H9 (cell line): Measurements from ENCODE around the gene CTU2. TPM values are rescaled to one million over a fixed set of nuclear protein-coding genes. Genes with fewer than 3 reads are reported as not detected.

Experiments used
- DNase-seq: peaks from one replicate; pipeline ENCODE4 v3.0.0-alpha.2; 2017
- H2AFZ ChIP-seq: one replicate; pipeline ENCODE4 v1.6.1; 2013; ENCODE audit warnings: mild to moderate bottlenecking, low read length, control low read depth, moderate library complexity
- H2AK5ac ChIP-seq: 2 replicates; pipeline ENCODE4 v1.6.1; 2013; ENCODE audit warnings: low read length, control low read depth, mixed read lengths; ENCODE audit not compliant: insufficient read length
- H2BK120ac ChIP-seq: one replicate; pipeline ENCODE4 v1.6.1; 2013; ENCODE audit warnings: low read depth, mild to moderate bottlenecking, low read length, control low read depth, inconsistent platforms; ENCODE audit not compliant: poor library complexity, severe bottlenecking
- H2BK12ac ChIP-seq: 2 replicates; pipeline ENCODE4 v1.6.1; 2013; ENCODE audit warnings: low read length, control low read depth, mixed read lengths, low read depth; ENCODE audit not compliant: insufficient read length
- H2BK15ac ChIP-seq: 2 replicates; pipeline ENCODE4 v1.6.1; 2013; ENCODE audit warnings: low read depth, low read length, control low read depth
- H2BK20ac ChIP-seq: one replicate; pipeline ENCODE4 v1.6.1; 2013; ENCODE audit warnings: low read depth, mild to moderate bottlenecking, low read length, control low read depth, inconsistent platforms; ENCODE audit not compliant: poor library complexity, severe bottlenecking
- H2BK5ac ChIP-seq: 2 replicates; pipeline ENCODE4 v1.6.1; 2013; ENCODE audit warnings: low read length, control low read depth, mixed read lengths; ENCODE audit not compliant: insufficient read length
- H3K14ac ChIP-seq: 2 replicates; pipeline ENCODE4 v1.6.1; 2013; ENCODE audit warnings: low read length, control low read depth; ENCODE audit not compliant: insufficient read depth
- H3K18ac ChIP-seq: 2 replicates; pipeline ENCODE4 v1.6.1; 2013; ENCODE audit warnings: low read depth, mild to moderate bottlenecking, mixed read lengths, low read length, control low read depth; ENCODE audit not compliant: insufficient read length
- H3K23ac ChIP-seq: 2 replicates; pipeline ENCODE4 v1.6.1; 2013; ENCODE audit warnings: low read length, control low read depth, mixed read lengths, low read depth; ENCODE audit not compliant: insufficient read length
- H3K23me2 ChIP-seq: 2 replicates; pipeline ENCODE4 v1.6.1; 2013; ENCODE audit warnings: low read depth, mild to moderate bottlenecking, mixed read lengths, low read length, control low read depth; ENCODE audit not compliant: insufficient read length, poor library complexity, severe bottlenecking
- H3K27ac ChIP-seq: 2 replicates; pipeline ENCODE4 v1.5.1; 2013; ENCODE audit warnings: low read length, control low read depth, mixed read lengths, low read depth; ENCODE audit not compliant: insufficient read length
- H3K27me3 ChIP-seq: 2 replicates; pipeline ENCODE4 v1.6.1; 2013; ENCODE audit warnings: low read length, control low read depth, inconsistent platforms; ENCODE audit not compliant: insufficient read depth
- H3K4ac ChIP-seq: 2 replicates; pipeline ENCODE4 v1.6.1; 2013; ENCODE audit warnings: low read depth, mild to moderate bottlenecking, control low read depth, inconsistent platforms, low read length, moderate library complexity
- H3K4me1 ChIP-seq: 2 replicates; pipeline ENCODE4 v1.6.1; 2013; ENCODE audit warnings: low read length, control low read depth, inconsistent platforms; ENCODE audit not compliant: insufficient read depth
- H3K4me2 ChIP-seq: 2 replicates; pipeline ENCODE4 v1.6.1; 2013; ENCODE audit warnings: low read length, control low read depth, mixed read lengths; ENCODE audit not compliant: insufficient read length, insufficient read depth
- H3K56ac ChIP-seq: 2 replicates; pipeline ENCODE4 v1.6.1; 2013; ENCODE audit warnings: low read depth, mild to moderate bottlenecking, mixed read lengths, low read length, control low read depth; ENCODE audit not compliant: insufficient read length
- H3K79me1 ChIP-seq: 2 replicates; pipeline ENCODE4 v1.6.1; 2013; ENCODE audit warnings: low read depth, mild to moderate bottlenecking, moderate library complexity, low read length, control low read depth, inconsistent platforms; ENCODE audit not compliant: insufficient read depth, poor library complexity, severe bottlenecking
- H3K79me2 ChIP-seq: 2 replicates; pipeline ENCODE4 v1.6.1; 2013; ENCODE audit warnings: low read length, control low read depth, inconsistent platforms; ENCODE audit not compliant: insufficient read depth
- H3K9ac ChIP-seq: 2 replicates; pipeline ENCODE4 v1.6.1; 2013; ENCODE audit warnings: low read length, control low read depth, mixed read lengths; ENCODE audit not compliant: insufficient read length; ENCODE audit errors: extremely low read depth
- H3K9me3 ChIP-seq: one replicate; pipeline ENCODE4 v1.6.1; 2013; ENCODE audit warnings: low read depth, low read length, inconsistent platforms; ENCODE audit not compliant: control insufficient read depth
- H3T11ph ChIP-seq: one replicate; pipeline ENCODE4 v1.6.1; 2013; ENCODE audit warnings: mild to moderate bottlenecking, low read length, control low read depth, inconsistent platforms
- H4K20me1 ChIP-seq: one replicate; pipeline ENCODE4 v1.6.1; 2013; ENCODE audit not compliant: control insufficient read depth, insufficient read length, insufficient read depth
- H4K5ac ChIP-seq: 2 replicates; pipeline ENCODE4 v1.6.1; 2013; ENCODE audit warnings: low read depth, mild to moderate bottlenecking, mixed read lengths, low read length, control low read depth; ENCODE audit not compliant: insufficient read length
- H4K8ac ChIP-seq: replicated peaks from 2 replicates; pipeline ENCODE4 v1.6.1; 2013; ENCODE audit warnings: low read length, control low read depth, mixed read lengths, low read depth; ENCODE audit not compliant: insufficient read length
- H4K91ac ChIP-seq: 2 replicates; pipeline ENCODE4 v1.6.1; 2013; ENCODE audit warnings: low read depth, mild to moderate bottlenecking, moderate library complexity, mixed read lengths, low read length, control low read depth; ENCODE audit not compliant: insufficient read length
- H3K27ac Mint-ChIP-seq, 3 experiments: 2 replicates in 2 of 3; 3 replicates in 1 of 3; pipeline ENCODE4 v1.8.0; 2020 to 2021; ENCODE audit warnings: mixed read lengths in 3 of 3, mild to moderate bottlenecking in 1 of 3, moderate library complexity in 1 of 3
- H3K27me3 Mint-ChIP-seq: 2 replicates; pipeline ENCODE4 v1.8.0; 2021; ENCODE audit warnings: low read depth, mild to moderate bottlenecking, moderate library complexity, mixed read lengths
- H3K36me3 Mint-ChIP-seq, 3 experiments: 2 replicates in 2 of 3; 3 replicates in 1 of 3; pipeline ENCODE4 v1.8.0; 2020 to 2021; ENCODE audit warnings: low read depth in 3 of 3, mixed read lengths in 3 of 3; ENCODE audit not compliant: insufficient read depth in 1 of 3
- H3K4me1 Mint-ChIP-seq, 2 experiments: 2 replicates each; pipeline ENCODE4 v1.8.0; 2020; ENCODE audit warnings: mixed read lengths in 2 of 2
- H3K4me3 Mint-ChIP-seq, 2 experiments: 2 replicates in 1 of 2; 3 replicates in 1 of 2; pipeline ENCODE4 v1.8.0; 2020 to 2021; ENCODE audit warnings: mild to moderate bottlenecking in 2 of 2, mixed read lengths in 2 of 2, moderate library complexity in 1 of 2
- H3K9me3 Mint-ChIP-seq, 2 experiments: 2 replicates in 1 of 2; 3 replicates in 1 of 2; pipeline ENCODE4 v1.8.0; 2020; ENCODE audit warnings: mild to moderate bottlenecking in 2 of 2, mixed read lengths in 2 of 2, moderate library complexity in 1 of 2
- WGBS: extraction: QIAGEN DNeasy Blood & Tissue Kit; methylation state at CpG from one replicate; pipeline ENCODE4 v1.1.7; 2013; ENCODE audit warnings: missing lambda C conversion rate, low lambda C conversion rate, mixed read lengths; ENCODE audit not compliant: insufficient read length; ENCODE audit errors: extremely low coverage; 5-methylcytosine and 5-hydroxymethylcytosine counted together
- total RNA-seq: library from RNA; stranded (reverse); gene quantifications from 2 replicates; pipeline ENCODE4 v1.2.1, GENCODE V29; 2021
- TF ChIP-seq, protein P1 (sequence below): fragments of 200-600 bp; sonication (generic); conservative IDR thresholded peaks from 3 replicates; pipeline ENCODE4 v1.8.0; 2021; ENCODE audit warnings: antibody characterized with exemption, mild to moderate bottlenecking

Gene CTU2
- total RNA-seq, 1 experiment from 2014 or later, result 32.8 TPM

DNA sequence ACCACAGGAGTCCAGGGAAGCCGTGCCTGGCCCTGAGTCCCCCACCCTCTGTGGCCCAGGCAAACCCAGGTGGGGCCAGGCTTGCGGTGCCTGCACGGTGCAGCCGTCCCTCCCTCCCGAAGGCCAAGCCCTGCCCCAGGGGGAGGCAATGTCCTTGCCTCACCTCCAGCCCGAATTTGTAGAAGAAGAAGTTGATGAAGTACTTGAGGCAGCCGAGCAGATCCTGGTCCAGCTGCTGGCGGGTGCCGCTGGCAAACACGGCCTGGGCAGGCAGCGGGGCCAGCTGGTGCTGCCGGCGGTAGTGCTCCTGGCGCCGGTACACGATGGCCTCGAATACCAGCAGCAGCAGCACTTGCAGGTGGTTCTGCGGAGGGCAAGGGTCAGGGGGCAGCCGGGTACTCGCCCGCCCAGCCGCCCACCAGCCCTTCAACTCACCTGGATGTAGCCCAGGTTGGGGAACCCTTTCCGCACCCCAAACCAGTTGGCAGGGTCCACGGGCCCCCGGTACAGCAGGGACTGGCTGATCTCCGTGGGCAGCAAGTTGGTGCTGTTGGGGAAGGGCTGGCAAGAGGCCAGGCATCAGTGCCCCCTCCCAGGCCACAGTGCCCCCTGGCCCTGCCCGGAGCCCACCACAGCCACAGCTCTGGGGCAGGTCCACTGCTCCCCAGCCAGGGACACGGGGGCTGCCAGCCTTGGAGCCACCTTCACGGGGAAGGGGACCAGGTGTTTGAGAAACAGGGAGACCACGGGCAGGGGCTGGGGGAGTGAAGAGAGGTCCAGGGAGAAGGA is 26.1 kb downstream of the CTU2 start:
- Histone ChIP-seq H3K79me1 (no peaks in the 10 kb centered on the region), H2BK12ac (no peak overlapping the region), H3K9me3 (no peaks in the 10 kb centered on the region), H4K8ac (no peak overlapping the region), H2BK5ac (no peak overlapping the region), H4K91ac (no peak overlapping the region), H2BK15ac (no peak overlapping the region), H4K5ac (no peak overlapping the region), H2BK20ac (no peak overlapping the region), H4K20me1 (no peaks in the 10 kb centered on the region), H3K23me2 (no peaks in the 10 kb centered on the region), H3K27ac (no peak overlapping the region), H3T11ph (no peak overlapping the region), H3K4me1 (no peaks in the 10 kb centered on the region), H2AK5ac (no peak overlapping the region), H3K23ac (no peak overlapping the region), H2AFZ (no peak overlapping the region), H3K79me2 (no peaks in the 10 kb centered on the region), H3K4me2 (no peak overlapping the region), H3K27me3 (no peaks in the 10 kb centered on the region), H3K4ac (no peak overlapping the region), H3K14ac (no peak overlapping the region), H3K18ac (no peak overlapping the region), H3K56ac (no peak overlapping the region), H3K9ac (no peak overlapping the region), H2BK120ac (no peak overlapping the region)
- no peaks in the 10 kb centered on the region; the same call in 1 of the 2 replicates for H3K27me3 Mint-ChIP-seq
- H3K36me3 Mint-ChIP-seq, result peaks cover 3 to 14% (median 8%) of the 10 kb centered on the region in 3 experiments; a peak in 6 of 7 replicates
- H3K4me3 Mint-ChIP-seq, result no peak overlapping the region
- H3K9me3 Mint-ChIP-seq, result no peaks in the 10 kb centered on the region
- WGBS, result no CpG with 5 or more reads among the region's 30 CpGs
- DNase-seq, result no peak
- no peak overlapping the region for H3K27ac Mint-ChIP-seq
- TF ChIP-seq, protein P1, sequence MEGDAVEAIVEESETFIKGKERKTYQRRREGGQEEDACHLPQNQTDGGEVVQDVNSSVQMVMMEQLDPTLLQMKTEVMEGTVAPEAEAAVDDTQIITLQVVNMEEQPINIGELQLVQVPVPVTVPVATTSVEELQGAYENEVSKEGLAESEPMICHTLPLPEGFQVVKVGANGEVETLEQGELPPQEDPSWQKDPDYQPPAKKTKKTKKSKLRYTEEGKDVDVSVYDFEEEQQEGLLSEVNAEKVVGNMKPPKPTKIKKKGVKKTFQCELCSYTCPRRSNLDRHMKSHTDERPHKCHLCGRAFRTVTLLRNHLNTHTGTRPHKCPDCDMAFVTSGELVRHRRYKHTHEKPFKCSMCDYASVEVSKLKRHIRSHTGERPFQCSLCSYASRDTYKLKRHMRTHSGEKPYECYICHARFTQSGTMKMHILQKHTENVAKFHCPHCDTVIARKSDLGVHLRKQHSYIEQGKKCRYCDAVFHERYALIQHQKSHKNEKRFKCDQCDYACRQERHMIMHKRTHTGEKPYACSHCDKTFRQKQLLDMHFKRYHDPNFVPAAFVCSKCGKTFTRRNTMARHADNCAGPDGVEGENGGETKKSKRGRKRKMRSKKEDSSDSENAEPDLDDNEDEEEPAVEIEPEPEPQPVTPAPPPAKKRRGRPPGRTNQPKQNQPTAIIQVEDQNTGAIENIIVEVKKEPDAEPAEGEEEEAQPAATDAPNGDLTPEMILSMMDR, result no peak
- H3K4me1 Mint-ChIP-seq, result no peaks in the 10 kb centered on the region
